ENCODE data around the gene NOTO. TPM values are rescaled to one million over a fixed set of nuclear protein-coding genes. Genes with fewer than 3 reads are reported as not detected.
A peak's percentile ranks its signal among the peaks of the same experiment; 100 is the strongest.

The NOTO gene
- total and polyA plus RNA-seq, 10 of the 15 experiments (the other 5 are each of a cell fraction or from before 2014, with no cell fraction given), result not detected

- BruUV-seq (replicated peaks), result no TSS peak
- SMC1A ChIA-PET (ENCODE audit: uncharacterized antibody, unreplicated experiment), result interaction anchor here (0.9 to 5.2 kb wide), 2 partner anchors 8 to 53 kb away, joined by 3 to 39 read pairs; no protein-coding TSS in a partner anchor
- H3K4me3 ChIP-seq, result peak overlapping the region; percentile 78; the same call in 1 of the 2 replicates
- peaks cover 67% of the 10 kb centered on the region for H3K79me2 ChIP-seq (ENCODE audit: control insufficient read depth, insufficient read depth, low read length)
- H2AFZ ChIP-seq (ENCODE audit: control insufficient read depth, low read depth, low read length), result no peak overlapping the region
- H3K36me3 ChIP-seq (ENCODE audit: control insufficient read depth in 2 of 2, insufficient read depth in 2 of 2, low read length in 1 of 2), result peaks cover 0 to 16% of the 10 kb centered on the region in 2 experiments; a peak in 3 of 4 replicates
- H3K4me1 ChIP-seq (ENCODE audit: control insufficient read depth, insufficient read depth, low read length), result peaks cover 4% of the 10 kb centered on the region
- H3K9me3 ChIP-seq (replicated peaks; ENCODE audit: control insufficient read depth, insufficient read depth, low read length), result no peaks in the 10 kb centered on the region
- H3K9ac ChIP-seq (ENCODE audit: control insufficient read depth, insufficient read depth, low read length), result no peak overlapping the region; the same call in 1 of the 2 replicates
- H3K4me2 ChIP-seq (ENCODE audit: control insufficient read depth, insufficient read depth), result peak overlapping the region; percentile 56
- H3K27me3 ChIP-seq (replicated peaks in 1 of 2; ENCODE audit: control insufficient read depth in 2 of 2, insufficient read depth in 2 of 2, low read length in 1 of 2), result no peaks in the 10 kb centered on the region
- FAIRE-seq, result no peak
- 0% methylated on average over 1 of the region's 1 CpG for WGBS (ENCODE audit: insufficient coverage, insufficient replicate concordance, low lambda C conversion rate, missing lambda C conversion rate)
- POLR2A ChIA-PET, result interaction anchor here (1.2 to 3.0 kb wide), 2 partner anchors 48 to 52 kb away, joined by 4 to 12 read pairs; partner anchors contain the start of gene FBXO41
- H3K27ac ChIP-seq (ENCODE audit: control insufficient read depth, insufficient read depth), result no peak overlapping the region
- in situ Hi-C loops (cut with MboI) (no loop called here), intact Hi-C loops (cut with micrococcal nuclease; ENCODE audit: unreplicated experiment) (no loop called here)
- no peak for ATAC-seq
- CTCF ChIA-PET, result interaction anchor here (0.7 to 9.8 kb wide), 4 partner anchors 10 to 60 kb away, joined by 3 to 99 read pairs (median 5); partner anchors contain the start of gene EGR4
- 0 out of 2 replicates have a peak, but pooled peaks cover 4% of the 10 kb centered on the region for H4K20me1 ChIP-seq (ENCODE audit: control insufficient read depth, insufficient read depth)
- RAD21 ChIA-PET (ENCODE audit: unreplicated experiment), result interaction anchor here (0.8 to 1.4 kb wide), 2 partner anchors 24 to 48 kb away, joined by 4 read pairs; no protein-coding TSS in a partner anchor
- TF ChIP-seq PKNOX1 (IDR thresholded peaks at IDR 0.05) (no peak), TARDBP (IDR thresholded peaks at IDR 0.05; ENCODE audit: borderline replicate concordance) (no peak), ESRRA (IDR thresholded peaks at IDR 0.05; ENCODE audit: low read length) (no peak), SP1 (IDR thresholded peaks at IDR 0.05; ENCODE audit: low read depth, low read length) (no peak), JUND (IDR thresholded peaks at IDR 0.05; ENCODE audit: low read depth, low read length) (no peak), RELA (IDR thresholded peaks at IDR 0.05; ENCODE audit: borderline replicate concordance, partially characterized antibody) (no peak)
- DNase-seq (ENCODE audit: low read depth, low spot score), result no peak
These were observed 34.8 kb downstream of the NOTO start for GRCh38 chr2:73237168-73237567.

Data from GM12878 (cell line).